Stomach (tissue), 4 donors: ENCODE data around the gene AKT2.

ENCODE experiments used
- EP300 ChIP-seq: sonication (generic); formaldehyde crosslinking; IDR thresholded peaks from one replicate; pipeline ENCODE4 v1.6.1; 2017; ENCODE audit warnings: antibody characterized with exemption
- POLR2A ChIP-seq, 4 donors: fragments of 450-650 bp; IDR thresholded peaks; one replicate each; pipeline ENCODE4 v1.6.1; 2016; ENCODE audit warnings: antibody characterized with exemption in 4 of 4, control low read depth in 2 of 4, mild to moderate bottlenecking in 1 of 4, moderate library complexity in 1 of 4
- TF ChIP-seq, protein P1 (sequence below), 7 experiments: fragments of 450-650 bp in 4 of 7; fragments of 200-600 bp in 3 of 7; sonication (generic) in 3 of 7; IDR thresholded peaks; one replicate each; pipeline ENCODE4 v1.5.1; 2016 to 2019; ENCODE audit warnings: antibody characterized with exemption in 7 of 7, control low read depth in 2 of 7, mild to moderate bottlenecking in 1 of 7

DNA sequence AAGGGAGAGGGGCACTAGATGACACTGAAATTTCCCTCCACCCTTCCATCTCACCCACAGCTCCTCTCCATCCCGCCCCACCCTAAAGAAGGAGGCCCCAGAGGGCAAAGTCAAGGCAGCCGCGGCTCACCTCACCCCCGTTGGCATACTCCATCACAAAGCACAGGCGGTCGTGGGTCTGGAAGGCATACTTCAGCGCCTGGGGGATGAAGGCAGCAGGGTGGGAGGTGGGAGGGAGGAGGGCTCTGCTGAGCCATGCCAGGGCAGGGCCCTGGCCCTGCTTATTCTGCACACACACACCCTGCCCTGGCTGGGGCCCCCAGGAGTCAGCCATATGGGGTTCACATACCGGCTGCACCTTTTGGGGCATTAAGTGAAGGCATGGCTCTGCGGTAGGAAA, 46.4 kb downstream of the AKT2 start:
- TF ChIP-seq POLR2A (IDR thresholded peaks at IDR 0.05): no peak
- TF ChIP-seq, protein P1, sequence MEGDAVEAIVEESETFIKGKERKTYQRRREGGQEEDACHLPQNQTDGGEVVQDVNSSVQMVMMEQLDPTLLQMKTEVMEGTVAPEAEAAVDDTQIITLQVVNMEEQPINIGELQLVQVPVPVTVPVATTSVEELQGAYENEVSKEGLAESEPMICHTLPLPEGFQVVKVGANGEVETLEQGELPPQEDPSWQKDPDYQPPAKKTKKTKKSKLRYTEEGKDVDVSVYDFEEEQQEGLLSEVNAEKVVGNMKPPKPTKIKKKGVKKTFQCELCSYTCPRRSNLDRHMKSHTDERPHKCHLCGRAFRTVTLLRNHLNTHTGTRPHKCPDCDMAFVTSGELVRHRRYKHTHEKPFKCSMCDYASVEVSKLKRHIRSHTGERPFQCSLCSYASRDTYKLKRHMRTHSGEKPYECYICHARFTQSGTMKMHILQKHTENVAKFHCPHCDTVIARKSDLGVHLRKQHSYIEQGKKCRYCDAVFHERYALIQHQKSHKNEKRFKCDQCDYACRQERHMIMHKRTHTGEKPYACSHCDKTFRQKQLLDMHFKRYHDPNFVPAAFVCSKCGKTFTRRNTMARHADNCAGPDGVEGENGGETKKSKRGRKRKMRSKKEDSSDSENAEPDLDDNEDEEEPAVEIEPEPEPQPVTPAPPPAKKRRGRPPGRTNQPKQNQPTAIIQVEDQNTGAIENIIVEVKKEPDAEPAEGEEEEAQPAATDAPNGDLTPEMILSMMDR (IDR thresholded peaks at IDR 0.05): no peak
- no peak for TF ChIP-seq EP300
